ENCODE measurements around the gene F2RL3.

GRCh38 chr19:16912780-16913179 is 24.0 kb downstream of the F2RL3 start:
- TF ChIP-seq CTCF (IDR thresholded peaks at IDR 0.05), result no peak
- no peak for TF ChIP-seq POLR2A (IDR thresholded peaks at IDR 0.05)
